ENCODE data around the gene MX1.
"Not testable (repeated sequence)": the region's sequence is repeated elsewhere in the genome, so short reads cannot be mapped to it uniquely, and the experiment has no call there.

GRCh38 chr21:41420998-41421397 lies 5.0 kb upstream of the MX1 start:
- not testable (repeated sequence) for TF ChIP-seq GABPA, POLR2AphosphoS5 (IDR thresholded peaks at IDR 0.05; ENCODE audit: low read depth)
